HUES64 (cell line): Measurements from ENCODE around the gene ZNF443.
"Not testable (repeated sequence)": the region's sequence is repeated elsewhere in the genome, so short reads cannot be mapped to it uniquely, and the experiment has no call there.

Experiments
- H3K27ac ChIP-seq: 2 replicates; pipeline ENCODE4 v1.7.0; 2013; ENCODE audit warnings: low read depth, low read length, inconsistent platforms
- H3K27me3 ChIP-seq: 2 replicates; pipeline ENCODE4 v1.6.1; 2013; ENCODE audit warnings: mild to moderate bottlenecking, low read length; ENCODE audit not compliant: insufficient read depth
- H3K36me3 ChIP-seq: 2 replicates; pipeline ENCODE4 v1.6.1; 2013; ENCODE audit warnings: mild to moderate bottlenecking, low read length; ENCODE audit not compliant: insufficient read depth
- H3K4me1 ChIP-seq: 2 replicates; pipeline ENCODE4 v1.6.1; 2013; ENCODE audit warnings: mild to moderate bottlenecking, low read length, moderate library complexity; ENCODE audit not compliant: insufficient read depth
- H3K4me3 ChIP-seq: 2 replicates; pipeline ENCODE4 v1.5.1; 2013; ENCODE audit warnings: mild to moderate bottlenecking, low read length, moderate library complexity
- H3K9ac ChIP-seq: 2 replicates; pipeline ENCODE4 v1.6.1; 2013; ENCODE audit warnings: mild to moderate bottlenecking, low read depth, low read length
- H3K9me3 ChIP-seq: 2 replicates; pipeline ENCODE4 v1.6.1; 2013; ENCODE audit warnings: low read depth, low read length; ENCODE audit not compliant: insufficient read depth
- WGBS: fragments of 150-250, 120-280 bp; methylation state at CpG from one replicate; pipeline ENCODE4 v1.1.7; 2013; ENCODE audit warnings: missing lambda C conversion rate; 5-methylcytosine and 5-hydroxymethylcytosine counted together

ZNF443 gene

GRCh38 chr19:12465211-12465610 lies 24.4 kb upstream of the ZNF443 start:
- Histone ChIP-seq H3K36me3 (peaks cover 24% of the 10 kb centered on the region), H3K27ac (no peak overlapping the region), H3K27me3 (no peaks in the 10 kb centered on the region), H3K4me3 (no peak overlapping the region), H3K9me3 (peaks cover 76% of the 10 kb centered on the region), H3K9ac (no peak overlapping the region), H3K4me1 (no peaks in the 10 kb centered on the region)
- WGBS, result 83% methylated on average over 5 of the region's 5 CpGs

GRCh38 chr19:12464769-12465168 lies 23.9 kb upstream of the ZNF443 start:
- 98% methylated on average over 3 of the region's 3 CpGs for WGBS
- H3K9me3 ChIP-seq, result peaks cover 73% of the 10 kb centered on the region

GRCh38 chr19:12464139-12464538 lies 23.3 kb upstream of the ZNF443 start:
- not testable (repeated sequence) for H3K4me3 ChIP-seq, H3K27ac ChIP-seq, H3K27me3 ChIP-seq, H3K9ac ChIP-seq, H3K4me1 ChIP-seq
- 91% methylated on average over 6 of the region's 6 CpGs for WGBS
- H3K36me3 ChIP-seq, result peaks cover 24% of the 10 kb centered on the region
- peaks cover 74% of the 10 kb centered on the region for H3K9me3 ChIP-seq

More at GRCh38 chr19:12464769-12465168, 23.9 kb upstream of the ZNF443 start:
- H3K4me1 ChIP-seq, result no peaks in the 10 kb centered on the region
- H3K9ac ChIP-seq, result no peak overlapping the region
- H3K27me3 ChIP-seq, result no peaks in the 10 kb centered on the region
- no peak overlapping the region for H3K27ac ChIP-seq
- no peak overlapping the region for H3K4me3 ChIP-seq
- peaks cover 24% of the 10 kb centered on the region for H3K36me3 ChIP-seq

GRCh38 chr19:12453495-12453894 lies 12.7 kb upstream of the ZNF443 start:
- Histone ChIP-seq H3K4me1 (no peaks in the 10 kb centered on the region), H3K9me3 (peaks cover 53% of the 10 kb centered on the region), H3K36me3 (no peaks in the 10 kb centered on the region), H3K27ac (no peak overlapping the region), H3K27me3 (no peaks in the 10 kb centered on the region), H3K4me3 (no peak overlapping the region), H3K9ac (no peak overlapping the region)
- WGBS, result 84% methylated on average over 6 of the region's 6 CpGs

- Histone ChIP-seq H3K27ac (no peak overlapping the region), H3K4me3 (no peak overlapping the region), H3K9ac (no peak overlapping the region), H3K9me3 (peaks cover 48% of the 10 kb centered on the region), H3K27me3 (no peaks in the 10 kb centered on the region), H3K36me3 (no peaks in the 10 kb centered on the region), H3K4me1 (no peaks in the 10 kb centered on the region)
- 82% methylated on average over 10 of the region's 10 CpGs for WGBS
Measured at GRCh38 chr19:12450844-12451243, 10.0 kb upstream of the ZNF443 start.

- no peak overlapping the region for H3K9ac ChIP-seq
- H3K4me3 ChIP-seq, result no peak overlapping the region
- WGBS, result 66% methylated on average over 2 of the region's 2 CpGs
- no peaks in the 10 kb centered on the region for H3K36me3 ChIP-seq
- no peaks in the 10 kb centered on the region for H3K27me3 ChIP-seq
- H3K9me3 ChIP-seq, result peaks cover 41% of the 10 kb centered on the region
- no peaks in the 10 kb centered on the region for H3K4me1 ChIP-seq
- no peak overlapping the region for H3K27ac ChIP-seq
Measured at GRCh38 chr19:12448808-12449207, 8.0 kb upstream of the ZNF443 start.

GRCh38 chr19:12439686-12440540 lies 908 bp downstream of the ZNF443 start:
- H3K9me3 ChIP-seq, H3K27me3 ChIP-seq, H3K36me3 ChIP-seq, H3K4me1 ChIP-seq: not testable (repeated sequence)
- Histone ChIP-seq H3K4me3 (peak overlapping the region; percentile 92), H3K27ac (peak overlapping the region; percentile 88), H3K9ac (peak overlapping the region; percentile 88)
- WGBS, result 3% methylated on average over 22 of the region's 28 CpGs

GRCh38 chr19:12430726-12431299 lies 10.0 kb downstream of the ZNF443 start:
- H3K9ac ChIP-seq, H3K4me3 ChIP-seq, H3K27ac ChIP-seq, H3K27me3 ChIP-seq, H3K4me1 ChIP-seq: not testable (repeated sequence)
- WGBS, result 95% methylated on average over 6 of the region's 6 CpGs
- H3K36me3 ChIP-seq, result peaks cover 50% of the 10 kb centered on the region
- H3K9me3 ChIP-seq, result peaks cover 44% of the 10 kb centered on the region

- no peak overlapping the region for H3K27ac ChIP-seq
- WGBS, result 99% methylated on average over 2 of the region's 4 CpGs
- H3K27me3 ChIP-seq, result no peaks in the 10 kb centered on the region
- peaks cover 29% of the 10 kb centered on the region for H3K36me3 ChIP-seq
- H3K9ac ChIP-seq, result no peak overlapping the region
- H3K4me3 ChIP-seq, result no peak overlapping the region
- H3K4me1 ChIP-seq, result no peaks in the 10 kb centered on the region
- peaks cover 36% of the 10 kb centered on the region for H3K9me3 ChIP-seq
Measured at GRCh38 chr19:12425888-12426274, 14.9 kb downstream of the ZNF443 start.

- Histone ChIP-seq H3K27ac (no peak overlapping the region), H3K36me3 (peaks cover 24% of the 10 kb centered on the region), H3K9ac (no peak overlapping the region), H3K27me3 (no peaks in the 10 kb centered on the region), H3K9me3 (peaks cover 31% of the 10 kb centered on the region), H3K4me1 (no peaks in the 10 kb centered on the region), H3K4me3 (no peak overlapping the region)
- WGBS, result 95% methylated on average over 2 of the region's 2 CpGs
Measured at GRCh38 chr19:12425236-12425887, 15.5 kb downstream of the ZNF443 start.

GRCh38 chr19:12417273-12417672 lies 23.5 kb downstream of the ZNF443 start:
- not testable (repeated sequence) for H3K4me3 ChIP-seq, H3K27ac ChIP-seq, H3K36me3 ChIP-seq, H3K4me1 ChIP-seq, H3K9ac ChIP-seq, H3K27me3 ChIP-seq
- WGBS, result 91% methylated on average over 5 of the region's 5 CpGs
- peaks cover 29% of the 10 kb centered on the region for H3K9me3 ChIP-seq
